RWPE2 (cell line): ENCODE results near the gene AK9.

Source experiments
- ATAC-seq: fragments of 200-7000 bp; cut with Tn5 transposase; 3 replicates; pipeline ENCODE4 v1.9.1; 2021; ENCODE audit warnings: low read depth
- DNase-seq: peaks from one replicate; pipeline ENCODE4 v3.0.0-alpha.2; 2020; ENCODE audit warnings: low spot score
- H3K27ac ChIP-seq: fragments of 450-650 bp; 2 replicates; pipeline ENCODE4 v1.5.1; 2017; ENCODE audit warnings: mild to moderate bottlenecking; ENCODE audit not compliant: poor library complexity, severe bottlenecking
- H3K27me3 ChIP-seq: fragments of 250-450 bp; sonication (Bioruptor Pico); 2 replicates; pipeline ENCODE4 v1.5.1; 2021; ENCODE audit warnings: mild to moderate bottlenecking, moderate library complexity; ENCODE audit not compliant: insufficient read depth, poor library complexity, severe bottlenecking
- H3K36me3 ChIP-seq: fragments of 250-450 bp; sonication (Bioruptor Pico); 2 replicates; pipeline ENCODE4 v1.5.1; 2020; ENCODE audit warnings: low read depth, mild to moderate bottlenecking, moderate library complexity
- H3K4me1 ChIP-seq: fragments of 250-450 bp; sonication (Bioruptor Pico); 2 replicates; pipeline ENCODE4 v1.5.1; 2021; ENCODE audit warnings: mild to moderate bottlenecking, moderate library complexity; ENCODE audit not compliant: insufficient read depth, poor library complexity, severe bottlenecking
- H3K4me3 ChIP-seq: fragments of 250-450 bp; sonication (Bioruptor Pico); 2 replicates; pipeline ENCODE4 v1.5.1; 2021; ENCODE audit warnings: mild to moderate bottlenecking, moderate library complexity; ENCODE audit not compliant: severe bottlenecking
- H3K9me3 ChIP-seq: fragments of 250-450 bp; sonication (Bioruptor Pico); 2 replicates; pipeline ENCODE4 v1.5.1; 2021; ENCODE audit warnings: mild to moderate bottlenecking, moderate library complexity; ENCODE audit not compliant: severe bottlenecking
- CTCF ChIP-seq: fragments of 450-650 bp; IDR thresholded peaks from one replicate; pipeline ENCODE4 v1.5.1; 2017; ENCODE audit warnings: mild to moderate bottlenecking, moderate library complexity; ENCODE audit not compliant: poor library complexity, severe bottlenecking

The AK9 gene

GRCh38 chr6:109493865-109494264, 197.1 kb downstream of the AK9 start:
- Histone ChIP-seq H3K9me3 (no peaks in the 10 kb centered on the region), H3K4me1 (no peaks in the 10 kb centered on the region), H3K27me3 (peaks cover 3% of the 10 kb centered on the region), H3K4me3 (no peak overlapping the region), H3K36me3 (no peaks in the 10 kb centered on the region), H3K27ac (no peak overlapping the region)
- no peak for TF ChIP-seq CTCF
- DNase-seq (no peak), ATAC-seq (no peak)

GRCh38 chr6:109491207-109491938, 199.6 kb downstream of the AK9 start:
- ATAC-seq (peak; percentile 62; the same call in 2 of the 3 replicates), DNase-seq (no peak)
- Histone ChIP-seq H3K27ac (no peak overlapping the region), H3K4me1 (no peaks in the 10 kb centered on the region), H3K36me3 (no peaks in the 10 kb centered on the region), H3K4me3 (no peak overlapping the region), H3K27me3 (peaks cover 3% of the 10 kb centered on the region), H3K9me3 (no peaks in the 10 kb centered on the region)
- TF ChIP-seq CTCF = no peak

- DNase-seq (no peak), ATAC-seq (no peak)
- H3K4me1 ChIP-seq = peaks cover 3% of the 10 kb centered on the region
- H3K36me3 ChIP-seq = no peaks in the 10 kb centered on the region
- no peak overlapping the region for H3K27ac ChIP-seq
- peaks cover 3% of the 10 kb centered on the region for H3K27me3 ChIP-seq
- no peaks in the 10 kb centered on the region for H3K9me3 ChIP-seq
- H3K4me3 ChIP-seq = no peak overlapping the region
- TF ChIP-seq CTCF = no peak
Measured at GRCh38 chr6:109490713-109491112, 200.3 kb downstream of the AK9 start.

- no peak overlapping the region for H3K4me3 ChIP-seq
- ATAC-seq = no peak
- H3K27me3 ChIP-seq = peaks cover 1% of the 10 kb centered on the region
- H3K36me3 ChIP-seq = no peaks in the 10 kb centered on the region
- DNase-seq = no peak
- no peak for TF ChIP-seq CTCF
- no peaks in the 10 kb centered on the region for H3K9me3 ChIP-seq
- H3K27ac ChIP-seq = no peak overlapping the region
- H3K4me1 ChIP-seq = peaks cover 3% of the 10 kb centered on the region
Measured at GRCh38 chr6:109488001-109488400, 203.0 kb downstream of the AK9 start.

- peak; percentile 61 for ATAC-seq
- Histone ChIP-seq H3K27ac (no peak overlapping the region), H3K27me3 (no peaks in the 10 kb centered on the region), H3K9me3 (no peaks in the 10 kb centered on the region), H3K4me3 (no peak overlapping the region), H3K36me3 (peaks cover 11% of the 10 kb centered on the region), H3K4me1 (peaks cover 12% of the 10 kb centered on the region)
- DNase-seq = no peak
- no peak for TF ChIP-seq CTCF
Measured at GRCh38 chr6:109486068-109486467, 204.9 kb downstream of the AK9 start.
